IMR-90 (cell line): Measurements from ENCODE around the gene AXIN2.

ENCODE experiments used
- CEBPB ChIP-seq: IDR thresholded peaks from 2 replicates; pipeline ENCODE4 v1.6.1; 2012; ENCODE audit warnings: low read depth, low read length, improper control_type of control experiment
- CTCF ChIP-seq: conservative IDR thresholded peaks from 2 replicates; pipeline ENCODE4 v1.5.1; 2012; ENCODE audit warnings: mild to moderate bottlenecking, low read depth, low read length, improper control_type of control experiment
- POLR2A ChIP-seq: IDR thresholded peaks from 2 replicates; pipeline ENCODE4 v1.6.1; 2012; ENCODE audit warnings: mild to moderate bottlenecking, low read depth, low read length
- RFX5 ChIP-seq: IDR thresholded peaks from 2 replicates; pipeline ENCODE4 v1.8.0; 2012; ENCODE audit warnings: low read depth, mild to moderate bottlenecking, low read length, moderate library complexity

DNA sequence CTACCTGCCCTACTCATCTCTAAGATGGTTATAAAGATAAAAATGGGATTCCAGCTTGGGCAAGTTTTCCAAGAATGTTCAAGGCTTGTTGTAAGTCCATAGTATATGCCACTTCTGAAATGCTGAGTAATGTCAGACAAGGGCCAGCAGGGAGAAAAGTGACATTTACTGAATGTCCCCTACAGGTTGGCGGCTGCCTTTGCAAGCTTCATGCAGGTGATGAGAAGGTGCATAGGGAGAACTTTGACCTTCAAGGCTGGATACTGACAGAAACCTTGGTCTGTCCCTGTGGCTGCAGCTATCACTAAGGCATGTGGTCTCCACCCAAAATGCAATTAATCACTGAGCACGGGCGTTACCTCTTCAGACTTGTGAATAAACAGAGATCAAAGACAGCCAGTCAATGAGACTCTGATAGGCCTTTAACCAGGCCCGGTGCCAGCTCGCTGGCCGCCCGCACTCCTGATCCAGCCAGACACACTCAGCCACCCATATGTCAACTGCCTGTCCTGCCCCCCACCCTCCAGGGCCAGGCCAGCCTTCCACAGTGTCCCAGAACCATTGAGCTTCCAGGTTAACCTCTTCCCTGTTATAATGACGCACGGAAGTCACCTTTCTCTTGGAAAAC, 26.8 kb upstream of the AXIN2 start:
- TF ChIP-seq CEBPB: no peak
- no peak for TF ChIP-seq RFX5
- no peak for TF ChIP-seq POLR2A
- no peak for TF ChIP-seq CTCF
